VCaP (cell line): ENCODE data around the gene SH3GL1.

Experiments used
- H3K27ac ChIP-seq: fragments of 450-650 bp; 2 replicates; pipeline ENCODE4 v1.5.1; 2017
- CTCF ChIP-seq: fragments of 450-650 bp; conservative IDR thresholded peaks from 2 replicates; pipeline ENCODE4 v1.5.1; 2017; ENCODE audit warnings: mild to moderate bottlenecking, moderate library complexity

Gene SH3GL1

GRCh38 chr19:4358709-4359626 lies 41.4 kb downstream of the SH3GL1 start:
- TF ChIP-seq CTCF, result no peak
- no peak overlapping the region for H3K27ac ChIP-seq

DNA sequence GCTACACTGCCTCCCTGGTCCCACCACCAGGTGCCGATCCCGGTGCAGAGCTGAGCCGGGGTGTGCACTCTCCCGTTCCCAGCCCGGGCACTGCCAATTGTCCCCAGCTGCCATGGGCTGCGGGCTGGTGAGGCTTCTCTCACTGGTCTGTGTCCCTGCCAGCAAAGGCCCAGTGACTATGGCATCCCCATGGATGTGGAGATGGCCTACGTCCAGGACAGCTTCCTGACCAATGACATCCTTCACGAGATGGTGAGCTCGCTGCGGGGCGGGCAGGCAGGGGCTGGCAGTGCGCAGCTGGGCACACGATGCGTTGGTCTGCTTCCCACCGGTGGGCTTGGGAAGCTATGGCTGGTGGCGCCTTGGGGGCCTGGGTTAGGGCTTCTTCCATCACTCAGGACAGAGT lies 42.4 kb downstream of the SH3GL1 start:
- no peak overlapping the region for H3K27ac ChIP-seq
- TF ChIP-seq CTCF, result no peak

GRCh38 chr19:4357095-4357797 lies 43.1 kb downstream of the SH3GL1 start:
- no peak for TF ChIP-seq CTCF
- H3K27ac ChIP-seq, result no peak overlapping the region

DNA sequence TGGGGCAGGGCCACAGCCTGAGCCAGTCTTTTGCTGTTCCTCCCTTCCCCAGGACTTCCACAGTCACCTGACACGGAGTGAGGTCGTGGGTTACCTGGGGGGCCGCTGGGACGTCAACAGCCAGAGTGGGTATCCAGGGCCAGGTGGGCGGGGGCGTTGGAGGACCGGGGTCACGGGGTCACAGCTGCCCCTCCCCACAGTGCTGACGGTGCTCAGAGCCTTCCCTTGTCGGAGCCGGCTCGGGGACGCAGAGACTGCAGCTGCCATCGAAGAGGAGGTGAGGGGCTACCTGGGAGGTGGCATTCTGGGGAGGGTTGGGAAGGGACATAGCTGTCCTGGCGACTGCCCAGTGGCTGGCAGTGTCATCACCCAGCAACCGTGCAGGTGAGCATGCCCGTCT lies 45.5 kb downstream of the SH3GL1 start:
- TF ChIP-seq CTCF, result no peak

DNA sequence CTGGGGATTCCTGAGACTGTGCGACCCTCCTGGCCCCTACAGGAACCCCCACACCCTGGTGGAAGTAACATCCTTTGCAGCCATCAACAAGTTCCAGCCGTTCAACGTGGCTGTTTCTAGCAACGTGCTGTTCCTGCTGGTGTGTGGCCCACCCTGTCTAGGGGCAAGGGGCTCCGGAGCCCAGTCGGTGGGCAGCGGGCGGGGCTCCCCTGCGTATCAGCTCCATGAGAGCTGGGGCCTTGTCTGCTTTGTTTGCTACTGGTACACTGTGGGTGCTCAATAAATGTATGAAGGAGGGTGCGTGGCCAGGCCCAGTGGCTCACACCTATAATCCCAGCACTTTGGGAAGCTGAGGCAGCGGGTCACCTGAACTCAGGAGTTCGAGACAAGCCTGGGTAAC lies 46.1 kb downstream of the SH3GL1 start:
- H3K27ac ChIP-seq, result no peak overlapping the region
- no peak for TF ChIP-seq CTCF

More for the DNA sequence above, 45.5 kb downstream of the SH3GL1 start:
- no peak overlapping the region for H3K27ac ChIP-seq

DNA sequence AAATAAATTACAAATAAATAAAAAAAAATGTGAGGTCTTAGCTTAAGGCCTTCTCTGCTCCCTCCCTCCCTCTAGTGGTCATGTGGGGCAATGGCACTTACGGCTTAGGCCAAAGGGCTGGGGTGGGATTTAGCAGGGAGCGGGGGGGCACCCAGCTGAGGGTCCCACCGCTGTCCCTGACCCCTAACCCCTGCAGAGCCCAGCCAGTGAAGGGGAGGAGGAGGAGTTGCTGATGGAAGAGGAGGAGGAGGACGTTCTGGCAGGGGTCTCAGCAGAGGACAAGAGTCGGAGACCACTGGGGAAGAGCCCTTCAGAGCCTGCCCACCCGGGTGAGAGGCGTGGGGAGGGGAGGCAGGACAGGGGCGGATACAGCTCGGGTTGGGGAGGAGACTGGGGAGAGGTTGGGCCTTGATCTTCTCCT lies 47.6 kb downstream of the SH3GL1 start:
- H3K27ac ChIP-seq, result no peak overlapping the region
- TF ChIP-seq CTCF, result peak; percentile 84

DNA sequence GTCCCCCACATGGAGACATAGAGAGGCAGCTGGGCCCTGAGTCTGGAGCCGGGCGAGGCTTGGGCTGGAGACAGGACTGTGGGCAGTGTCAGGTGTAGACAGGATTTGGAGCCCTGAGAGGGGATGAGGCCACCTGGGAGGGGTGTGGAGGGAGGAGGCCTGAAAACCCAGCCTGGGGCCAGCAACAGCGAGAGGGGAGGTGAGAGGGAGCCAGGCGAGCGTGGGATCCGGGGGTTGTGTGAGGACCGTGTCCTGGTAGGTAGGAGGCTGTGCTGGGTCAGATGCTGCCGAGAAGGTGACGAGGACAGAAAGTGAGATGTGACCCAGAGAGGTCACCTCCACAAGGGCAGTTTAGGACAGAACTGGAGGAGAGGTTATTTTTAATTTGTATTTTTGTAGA lies 49.6 kb downstream of the SH3GL1 start:
- no peak for TF ChIP-seq CTCF
- H3K27ac ChIP-seq, result no peak overlapping the region
